Panc1 (cell line): Measurements from ENCODE around the gene ZNF584. TPM values are rescaled to one million over a fixed set of nuclear protein-coding genes. Genes with fewer than 3 reads are reported as not detected.

Experiments used
- ATAC-seq: fragments of 200-7000 bp; cut with Tn5 transposase; 2 replicates; pipeline ENCODE4 v1.9.1; 2020; ENCODE audit warnings: mild to moderate bottlenecking, moderate library complexity
- BruUV-seq: library from RNA; stranded (reverse); fragments of 400-500 nt; replicated peaks from 2 replicates; lab custom pipeline; 2021; lab: Mats Ljungman, UMichigan
- CTCF ChIA-PET: fragments of 300-600 bp; sonication (Branson Sonifier 250); formaldehyde crosslinking; loops from one replicate; lab custom pipeline; 2022; ENCODE audit warnings: antibody characterized with exemption; lab: Charles Lee
- POLR2A ChIA-PET: fragments of 300-600 bp; sonication (Branson Sonifier 250); formaldehyde crosslinking; loops from one replicate; lab custom pipeline; 2022; ENCODE audit warnings: antibody characterized with exemption; lab: Charles Lee
- DNase-seq: peaks from one replicate; pipeline ENCODE4 v3.0.0-alpha.2; 2010; ENCODE audit warnings: low read depth, low spot score
- H3K27ac ChIP-seq: 2 replicates; pipeline ENCODE4 v1.5.1; 2011; ENCODE audit warnings: mild to moderate bottlenecking, low read length, inconsistent platforms
- H3K27me3 ChIP-seq: fragments of 200-500 bp; sonication (Bioruptor generic); 2 replicates; pipeline ENCODE4 v1.6.0; 2014; ENCODE audit warnings: low read length, inconsistent platforms; ENCODE audit not compliant: control insufficient read depth, insufficient read depth
- H3K36me3 ChIP-seq: fragments of 200-500 bp; sonication (Bioruptor generic); 2 replicates; pipeline ENCODE4 v1.5.1; 2014; ENCODE audit warnings: inconsistent platforms, mild to moderate bottlenecking, low read length, moderate library complexity; ENCODE audit not compliant: control insufficient read depth, insufficient read depth
- H3K4me1 ChIP-seq: 2 replicates; pipeline ENCODE4 v1.5.1; 2011; ENCODE audit warnings: inconsistent platforms, mild to moderate bottlenecking, low read length, moderate library complexity; ENCODE audit not compliant: control insufficient read depth, insufficient read depth
- H3K4me3 ChIP-seq, 2 experiments: 2 replicates each; pipeline ENCODE4 v1.5.1; 2011 to 2012; ENCODE audit warnings: low read depth in 2 of 2, low read length in 2 of 2, mild to moderate bottlenecking in 2 of 2, inconsistent platforms in 1 of 2, moderate library complexity in 1 of 2
- H3K9me3 ChIP-seq: fragments of 200-500 bp; sonication (Bioruptor generic); 2 replicates; pipeline ENCODE4 v1.5.1; 2014; ENCODE audit warnings: low read depth, mild to moderate bottlenecking, inconsistent platforms, low read length, moderate library complexity; ENCODE audit not compliant: control insufficient read depth, insufficient read depth
- POLR2AphosphoS5 ChIP-seq: IDR thresholded peaks from 2 replicates; pipeline ENCODE4 v1.6.1; 2012; ENCODE audit warnings: mild to moderate bottlenecking, low read depth, low read length, moderate library complexity
- REST ChIP-seq, 2 experiments: IDR thresholded peaks; 2 replicates each; pipeline ENCODE4 v1.6.1; 2011 to 2012; ENCODE audit warnings: low read depth in 2 of 2, control low read depth in 1 of 2, low read length in 1 of 2, mild to moderate bottlenecking in 1 of 2, moderate library complexity in 1 of 2; ENCODE audit not compliant: insufficient read depth in 1 of 2
- SIN3A ChIP-seq: IDR thresholded peaks from 2 replicates; pipeline ENCODE4 v1.6.1; 2012; ENCODE audit warnings: low read depth, mild to moderate bottlenecking, low read length, moderate library complexity, borderline replicate concordance; ENCODE audit not compliant: insufficient read depth
- TCF7L2 ChIP-seq: IDR thresholded peaks from 2 replicates; pipeline ENCODE4 v1.6.1; 2011; ENCODE audit warnings: mild to moderate bottlenecking, low read depth, low read length, inconsistent platforms
- in situ Hi-C: cut with HindIII; loops from 2 replicates; pipeline ENCODE4 v1.10.0; 2016; ENCODE audit warnings: low sequenced_read_pairs, low pct_unique_long_range_greater_than_20kb
- intact Hi-C: fragments of 100-400 bp; cut with micrococcal nuclease; formaldehyde crosslinking; loops from one replicate; pipeline ENCODE4 v1.10.0; 2022; ENCODE audit not compliant: unreplicated experiment
- total RNA-seq: library from RNA; stranded (reverse); gene quantifications from one replicate; pipeline ENCODE4 v1.2.1, GENCODE V29; 2021; ENCODE audit not compliant: unreplicated experiment
- TF ChIP-seq, protein P1 (sequence below): fragments of 450-650 bp; IDR thresholded peaks from 2 replicates; pipeline ENCODE4 v1.5.1; 2017; ENCODE audit warnings: mild to moderate bottlenecking

ZNF584 gene
- total RNA-seq, 1 experiment from 2014 or later: 29.0 TPM

DNA sequence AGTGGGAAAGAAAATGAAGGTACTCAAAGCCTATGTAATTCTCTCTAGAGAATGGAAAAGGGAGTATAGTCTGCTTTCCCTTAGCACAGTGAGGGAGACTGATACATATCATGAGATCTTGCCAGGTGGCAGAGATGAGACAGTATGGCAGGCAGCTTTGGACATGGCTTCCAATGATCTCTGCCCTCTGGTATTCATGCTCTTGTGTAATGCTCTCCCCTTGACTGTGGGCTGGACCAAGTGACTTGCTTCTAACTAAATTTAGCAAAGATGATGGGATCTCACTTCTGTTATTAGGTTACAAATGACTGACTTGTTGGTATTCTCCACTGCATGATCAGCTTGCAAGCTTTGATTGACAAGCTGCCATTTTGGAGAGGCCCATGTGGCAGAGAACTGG lies 21.3 kb downstream of the ZNF584 start:
- no peak for TF ChIP-seq POLR2AphosphoS5
- TF ChIP-seq REST (IDR thresholded peaks at IDR 0.05; ENCODE audit: insufficient read depth in 1 of 2, low read depth in 2 of 2, low read length in 1 of 2): no peak
- TF ChIP-seq, protein P1, sequence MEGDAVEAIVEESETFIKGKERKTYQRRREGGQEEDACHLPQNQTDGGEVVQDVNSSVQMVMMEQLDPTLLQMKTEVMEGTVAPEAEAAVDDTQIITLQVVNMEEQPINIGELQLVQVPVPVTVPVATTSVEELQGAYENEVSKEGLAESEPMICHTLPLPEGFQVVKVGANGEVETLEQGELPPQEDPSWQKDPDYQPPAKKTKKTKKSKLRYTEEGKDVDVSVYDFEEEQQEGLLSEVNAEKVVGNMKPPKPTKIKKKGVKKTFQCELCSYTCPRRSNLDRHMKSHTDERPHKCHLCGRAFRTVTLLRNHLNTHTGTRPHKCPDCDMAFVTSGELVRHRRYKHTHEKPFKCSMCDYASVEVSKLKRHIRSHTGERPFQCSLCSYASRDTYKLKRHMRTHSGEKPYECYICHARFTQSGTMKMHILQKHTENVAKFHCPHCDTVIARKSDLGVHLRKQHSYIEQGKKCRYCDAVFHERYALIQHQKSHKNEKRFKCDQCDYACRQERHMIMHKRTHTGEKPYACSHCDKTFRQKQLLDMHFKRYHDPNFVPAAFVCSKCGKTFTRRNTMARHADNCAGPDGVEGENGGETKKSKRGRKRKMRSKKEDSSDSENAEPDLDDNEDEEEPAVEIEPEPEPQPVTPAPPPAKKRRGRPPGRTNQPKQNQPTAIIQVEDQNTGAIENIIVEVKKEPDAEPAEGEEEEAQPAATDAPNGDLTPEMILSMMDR: no peak
- TF ChIP-seq TCF7L2: no peak
- no peak for TF ChIP-seq SIN3A
- Histone ChIP-seq H3K27me3 (no peaks in the 10 kb centered on the region), H3K4me1 (no peaks in the 10 kb centered on the region), H3K27ac (no peak overlapping the region), H3K36me3 (no peaks in the 10 kb centered on the region), H3K9me3 (peaks cover 30% of the 10 kb centered on the region), H3K4me3 (no peak overlapping the region)
- BruUV-seq: no TSS peak
- ATAC-seq (no peak), DNase-seq (no peak)
- in situ Hi-C loops: no loop called here
- ChIA-PET CTCF (no interaction called here), POLR2A (no interaction called here)
- intact Hi-C loops: no loop called here

GRCh38 chr19:58434217-58434616 lies 25.8 kb downstream of the ZNF584 start:
- DNase-seq: no peak
- no TSS peak for BruUV-seq
- in situ Hi-C loops: no loop called here
- POLR2A ChIA-PET: no interaction called here
- CTCF ChIA-PET: no interaction called here
- ATAC-seq: no peak
- Histone ChIP-seq H3K4me3 (no peak overlapping the region), H3K36me3 (no peaks in the 10 kb centered on the region), H3K9me3 (peaks cover 38% of the 10 kb centered on the region), H3K4me1 (no peaks in the 10 kb centered on the region), H3K27me3 (no peaks in the 10 kb centered on the region), H3K27ac (no peak overlapping the region)
- intact Hi-C loops: no loop called here
- no peak for TF ChIP-seq TCF7L2
- TF ChIP-seq POLR2AphosphoS5: no peak
- TF ChIP-seq SIN3A: no peak
- TF ChIP-seq REST (IDR thresholded peaks at IDR 0.05; ENCODE audit: insufficient read depth in 1 of 2, low read depth in 2 of 2, low read length in 1 of 2): no peak
- TF ChIP-seq, protein P1: no peak
